Nucleus accumbens (tissue), 56 donors: ENCODE measurements around the gene PGR.

ENCODE experiments used
- DNase-seq, 56 donors: peaks; one replicate each; lab custom pipeline; 2025; lab: John Stamatoyannopoulos, UW

The PGR gene

DNA sequence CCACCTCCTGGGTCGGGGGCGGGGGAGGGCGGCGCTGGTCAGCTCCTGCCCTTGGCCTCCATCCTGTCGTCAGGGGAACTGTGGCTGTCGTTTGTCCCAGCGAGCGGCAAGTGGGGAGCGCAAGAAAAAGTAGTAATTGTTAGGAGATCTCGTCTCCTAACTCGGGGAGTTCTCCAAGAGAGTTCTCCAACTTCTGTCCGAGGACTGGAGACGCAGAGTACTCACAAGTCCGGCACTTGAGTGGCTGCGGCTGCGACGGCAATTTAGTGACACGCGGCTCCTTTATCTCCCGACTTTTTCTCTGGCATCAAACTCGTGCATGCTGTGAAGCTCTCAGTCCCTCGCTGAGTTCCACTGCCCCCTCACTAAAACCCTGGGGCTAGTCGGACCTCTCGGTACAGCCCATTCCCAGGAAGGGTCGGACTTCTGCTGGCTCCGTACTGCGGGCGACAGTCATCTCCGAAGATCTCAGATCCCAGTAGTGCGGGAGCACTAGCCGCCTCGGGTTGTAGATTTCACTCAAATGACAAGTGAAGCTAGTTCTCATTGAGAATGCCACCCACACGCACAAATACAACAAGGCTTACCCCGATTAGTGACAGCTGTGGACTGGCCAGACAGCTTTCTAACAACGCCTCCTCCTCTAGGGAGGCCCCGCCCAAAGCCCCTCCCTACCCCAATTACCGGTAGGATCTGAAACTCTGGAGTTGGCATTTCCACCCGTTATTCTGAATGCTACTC is at the start of gene PGR:
TSS of gene PGR (minus strand) at position 611 of the 741 bp plus-strand sequence. CDS start 743 bp downstream, outside the sequence.
- no peak for DNase-seq

DNA sequence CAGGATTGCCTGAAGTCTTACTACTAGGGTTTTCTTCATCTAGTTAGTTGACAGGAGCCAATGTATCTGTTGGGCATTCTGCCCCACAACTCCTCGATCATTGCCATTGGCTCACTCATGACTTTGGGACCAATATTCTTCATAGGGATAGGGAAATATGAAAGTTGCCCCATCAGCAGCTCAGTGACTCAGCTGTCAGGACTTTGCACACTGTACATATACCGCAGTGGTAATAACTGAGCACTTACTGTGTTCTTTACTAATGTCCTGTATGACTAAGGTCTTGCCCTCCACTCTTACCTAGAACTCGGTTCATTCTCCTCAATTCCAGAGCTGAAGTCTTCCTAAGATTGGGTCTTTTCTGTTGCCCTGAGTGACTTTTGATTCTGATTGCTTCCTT is 46.8 kb upstream of the PGR start:
- no peak for DNase-seq

DNA sequence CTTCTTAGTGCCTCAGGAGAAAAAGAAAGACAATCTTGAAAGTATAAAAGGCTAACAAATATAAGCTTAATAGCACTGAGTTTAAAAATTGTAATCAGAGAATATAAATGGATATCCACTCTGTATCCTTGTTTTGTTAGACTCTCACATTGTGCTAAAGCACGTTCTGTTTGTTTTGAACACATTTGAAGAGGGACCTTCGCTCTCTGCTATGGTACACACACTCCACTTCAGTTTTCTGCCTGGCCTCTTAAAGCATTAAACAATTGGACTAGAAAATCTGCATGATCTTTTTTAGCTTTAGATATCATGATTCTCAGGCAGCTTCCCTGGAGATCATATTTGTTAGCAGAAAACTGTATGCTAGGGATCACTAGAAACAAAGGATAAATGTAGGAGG is 40.3 kb upstream of the PGR start:
- DNase-seq, result no peak

DNA sequence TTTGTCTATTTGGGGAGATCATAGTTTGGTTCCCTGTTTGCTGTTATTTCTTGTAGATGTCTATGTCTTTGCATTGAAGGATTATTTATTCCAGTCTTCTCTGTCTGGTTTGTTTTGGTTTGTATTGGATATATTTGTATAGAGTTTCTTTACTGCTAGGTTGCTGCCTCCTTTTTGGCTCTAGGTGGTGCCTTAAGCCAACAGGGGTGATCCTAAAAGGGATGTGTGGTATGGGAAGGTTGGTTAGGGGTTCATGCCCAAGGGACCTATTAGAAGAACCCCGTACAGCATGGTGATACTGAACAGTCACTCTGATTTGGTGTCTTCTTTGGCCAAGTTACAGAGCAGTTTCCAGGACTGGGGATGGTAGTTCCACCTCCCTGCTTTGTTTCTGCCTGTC is 36.4 kb upstream of the PGR start:
- DNase-seq, result no peak

DNA sequence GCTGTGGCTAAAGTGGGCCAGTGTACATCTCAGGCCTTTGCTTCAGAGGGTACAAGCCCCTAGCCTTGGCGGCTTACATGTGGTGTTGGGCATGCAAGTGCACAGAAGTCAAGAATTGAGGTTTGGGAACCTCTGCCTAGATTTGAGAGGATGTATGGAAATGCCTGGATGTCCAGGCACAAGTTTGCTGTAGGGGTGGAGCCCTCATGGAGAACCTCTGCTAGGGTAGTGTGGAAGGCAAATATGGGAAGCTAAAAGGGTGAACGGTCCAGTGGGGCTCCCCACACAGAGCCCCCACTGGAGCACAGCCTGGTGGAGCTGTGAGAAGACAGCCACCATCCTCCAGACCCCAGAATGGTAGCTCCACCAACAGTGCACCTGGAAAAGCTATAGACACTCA is 28.5 kb upstream of the PGR start:
- DNase-seq, result no peak

DNA sequence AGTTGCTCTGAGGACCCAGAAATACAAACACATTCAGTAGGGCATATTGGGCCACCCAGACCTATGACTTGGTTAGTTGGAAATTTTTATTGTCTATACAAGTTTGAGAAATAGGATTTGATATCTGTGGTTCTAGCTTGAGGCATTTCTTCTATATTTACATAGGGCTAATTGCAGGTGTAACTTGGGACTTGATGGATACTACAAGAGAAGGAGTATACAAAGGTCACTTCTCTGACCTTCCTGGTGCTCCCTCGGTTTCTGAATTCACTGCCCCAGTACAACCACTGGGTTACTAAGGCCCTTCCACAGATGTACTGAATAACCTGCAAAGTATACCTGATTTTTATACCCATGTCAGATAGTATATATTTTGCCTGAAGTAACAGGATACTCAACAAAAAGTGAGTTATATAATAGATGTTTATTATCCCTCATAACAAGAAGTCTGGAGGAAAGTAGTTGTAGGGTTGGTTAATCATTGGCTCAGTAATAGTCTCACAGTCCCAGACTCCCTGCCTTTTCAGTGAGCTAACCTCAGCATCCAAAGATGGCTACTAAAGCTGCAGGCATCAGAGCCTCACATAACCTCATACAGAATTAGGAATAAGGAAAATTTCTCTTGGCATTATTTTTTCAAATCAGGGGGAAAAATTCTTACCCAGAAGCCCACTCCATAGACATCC is 8.8 kb upstream of the PGR start:
- DNase-seq, result no peak

DNA sequence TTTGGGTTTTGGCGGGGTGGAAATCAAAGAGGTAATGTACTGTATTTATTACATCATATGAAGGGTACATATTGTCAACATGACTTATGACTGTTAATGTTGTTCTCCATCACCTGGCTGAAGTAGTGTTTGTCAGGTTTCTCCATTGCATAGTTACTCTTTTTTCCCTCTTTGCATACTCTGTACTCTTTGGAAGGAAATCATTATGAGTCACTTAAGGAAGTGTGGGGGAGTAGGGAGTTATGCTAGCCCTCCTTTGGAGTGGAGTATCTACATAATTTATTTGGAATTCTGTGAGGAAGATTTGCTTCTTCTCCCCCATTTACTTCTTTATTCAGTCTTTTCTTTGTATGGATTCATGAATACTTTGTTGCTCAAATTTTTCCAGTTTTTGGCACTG is 3.6 kb upstream of the PGR start:
- DNase-seq, result no peak

DNA sequence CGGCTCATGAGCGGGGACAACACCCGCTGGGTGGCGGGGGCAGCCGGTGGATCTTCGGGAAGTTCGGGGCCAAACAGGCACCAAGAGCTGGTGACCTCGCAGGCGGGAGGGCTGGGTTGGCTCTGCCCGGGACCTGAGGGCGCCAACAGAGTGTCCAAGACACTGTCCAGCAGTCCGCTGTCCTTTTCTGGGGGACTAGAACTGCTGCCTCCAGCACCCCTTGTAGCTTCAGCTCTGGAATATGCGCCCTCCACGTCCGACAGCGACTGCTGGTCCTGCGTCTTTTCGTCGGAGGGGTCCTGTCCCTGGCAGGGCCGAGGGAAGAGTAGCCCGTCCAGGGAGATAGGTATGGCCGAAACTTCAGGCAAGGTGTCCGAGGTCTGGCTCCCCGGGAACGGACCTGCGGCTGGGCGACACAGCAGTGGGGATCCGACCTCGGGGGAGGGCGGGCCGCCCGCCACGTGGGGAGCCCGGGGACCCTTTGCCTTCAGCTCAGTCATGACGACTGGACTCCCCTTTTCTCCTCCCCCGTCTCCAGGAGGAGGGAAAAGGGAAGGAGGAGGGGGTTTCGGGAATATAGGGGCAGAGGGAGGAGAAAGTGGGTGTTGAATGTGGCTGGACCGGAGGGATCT is 926 bp downstream of the PGR start:
- no peak for DNase-seq

DNA sequence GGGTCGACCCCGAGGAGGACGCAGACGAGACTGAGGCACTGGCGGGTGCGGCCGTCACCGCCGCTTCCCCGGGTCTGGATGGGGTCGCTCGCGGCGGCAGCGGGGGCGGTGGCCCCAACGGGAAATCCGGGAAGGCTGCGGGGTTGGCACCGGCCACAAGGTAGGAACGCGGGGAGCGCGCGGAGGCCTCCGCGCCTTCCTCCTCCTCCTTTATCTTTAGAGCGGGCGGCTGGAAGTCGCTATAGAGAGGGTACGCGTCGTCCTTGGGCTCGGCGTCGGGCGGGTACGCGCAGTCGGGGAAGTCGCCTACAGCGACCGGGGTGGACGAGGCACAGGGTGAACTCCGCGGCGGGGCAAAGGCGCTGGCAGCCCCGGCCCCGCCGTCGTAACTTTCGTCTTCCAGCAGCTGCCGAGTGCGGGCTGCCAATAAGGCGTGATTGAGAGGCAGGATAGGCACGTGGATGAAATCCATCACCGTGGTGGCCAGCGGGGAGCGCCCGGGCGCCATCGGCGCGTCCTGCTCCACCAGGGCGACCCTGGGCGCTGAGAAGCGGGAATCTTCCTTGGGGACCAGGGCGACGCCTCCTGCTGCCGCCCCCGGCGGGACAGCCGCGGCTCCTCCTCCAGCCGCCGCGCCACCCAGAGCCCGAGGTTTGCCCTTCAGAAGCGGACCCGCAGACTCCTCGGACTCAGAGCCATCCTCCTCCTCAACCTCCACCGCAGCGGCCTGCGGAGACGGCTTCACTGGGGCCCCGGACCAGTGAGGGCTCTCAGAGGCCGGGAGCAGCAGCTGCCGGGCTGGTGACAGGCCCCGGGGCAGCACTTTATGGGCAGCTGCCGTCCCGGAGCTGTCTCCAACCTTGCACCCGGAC is 1.7 kb downstream of the PGR start:
- no peak for DNase-seq

DNA sequence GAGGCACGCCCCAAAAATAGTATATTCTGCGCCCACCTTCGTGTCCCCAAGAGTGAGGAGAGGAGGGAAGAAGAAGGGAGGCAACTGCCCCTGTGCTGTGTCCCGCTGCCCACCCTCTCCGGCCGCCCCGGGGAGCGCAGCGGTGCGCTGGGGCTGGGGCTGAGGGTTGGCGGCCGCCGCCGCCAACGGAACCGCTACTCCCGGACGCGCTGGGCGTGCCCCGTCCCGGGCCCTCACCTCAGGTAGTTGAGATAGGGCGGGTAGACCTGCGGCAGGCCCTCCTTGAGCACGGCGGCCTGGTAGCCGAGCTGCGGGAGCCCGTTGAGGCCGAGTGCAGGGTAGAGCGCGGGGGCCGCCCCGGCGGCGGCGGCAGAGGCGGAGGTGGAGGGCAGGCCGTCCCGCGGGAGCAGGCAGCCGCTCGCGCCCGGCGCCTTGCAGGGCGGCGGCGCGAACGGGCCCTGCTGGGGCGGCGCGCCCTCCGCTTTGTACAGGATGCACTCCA is 2.4 kb downstream of the PGR start:
- DNase-seq, result no peak

DNA sequence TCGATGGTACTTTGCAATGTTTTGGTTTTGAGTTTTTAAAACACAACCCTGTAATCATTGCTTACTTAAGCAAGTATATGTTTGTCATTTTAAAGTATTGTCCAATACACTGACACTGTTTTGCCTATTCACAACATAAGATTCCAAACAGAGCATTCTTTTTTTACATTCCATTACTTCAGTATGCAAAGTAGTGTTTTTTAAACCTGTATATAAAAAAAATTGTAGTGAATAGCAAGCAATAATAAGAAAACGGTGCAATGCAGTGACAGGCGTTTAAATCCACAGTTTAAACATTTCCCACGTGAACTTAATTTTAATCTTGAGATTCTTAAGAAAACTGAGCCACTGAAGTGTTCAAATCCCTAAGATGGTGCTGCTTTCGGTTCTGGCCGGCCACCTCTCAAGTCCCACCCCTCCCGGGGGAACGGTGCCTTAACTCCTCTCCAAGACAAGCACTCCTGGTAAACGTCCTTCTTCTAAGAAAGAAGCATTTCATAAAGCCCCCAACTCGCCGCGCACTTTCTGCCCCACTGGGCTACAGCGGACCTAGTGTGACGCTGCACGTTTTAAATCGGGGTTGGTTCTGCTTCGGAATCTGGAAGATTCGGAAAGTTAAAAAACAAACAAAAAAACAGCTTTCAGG is 2.9 kb downstream of the PGR start:
- no peak for DNase-seq

DNA sequence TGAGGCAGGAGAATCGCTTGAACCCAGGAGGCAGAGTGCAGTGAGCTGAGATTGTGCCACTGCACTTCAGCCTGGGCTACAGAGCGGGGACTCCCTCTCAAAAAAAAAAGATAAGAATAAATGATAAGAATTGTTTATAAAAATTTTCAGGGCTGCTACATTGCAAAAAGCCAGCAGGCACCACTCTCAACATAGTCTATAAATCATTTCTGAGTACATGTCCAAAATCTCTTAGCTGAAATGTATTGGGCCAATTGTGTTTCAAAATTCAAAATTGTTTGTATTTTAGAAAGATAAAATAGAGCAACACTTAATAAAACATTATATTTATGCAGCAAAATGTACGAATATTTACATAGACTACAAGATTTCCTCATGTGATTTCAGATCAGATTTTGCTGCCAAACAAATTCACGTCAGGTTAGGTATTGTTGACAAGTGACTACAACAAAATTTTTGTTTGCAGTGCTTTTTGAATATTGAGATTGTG is 13.9 kb downstream of the PGR start:
- no peak for DNase-seq

DNA sequence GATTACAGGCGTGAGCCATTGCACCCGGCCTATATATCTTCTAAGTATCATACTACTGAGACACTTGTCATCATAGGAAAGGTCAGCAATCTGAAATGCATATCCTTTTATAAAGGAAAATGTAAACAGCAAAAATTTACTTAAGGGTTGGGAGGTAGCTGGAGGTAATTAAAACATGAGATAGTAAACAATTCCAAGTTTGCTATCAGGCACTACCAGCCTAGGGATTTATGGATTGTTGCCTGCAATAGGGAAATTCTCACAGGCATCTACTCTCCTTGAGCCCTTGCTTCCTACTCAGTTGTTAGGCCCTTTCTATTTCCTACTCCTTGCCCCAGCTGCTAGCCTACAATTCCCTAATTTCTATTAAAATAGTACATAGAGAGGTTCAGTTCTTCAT is 16.1 kb downstream of the PGR start:
- DNase-seq, result no peak

DNA sequence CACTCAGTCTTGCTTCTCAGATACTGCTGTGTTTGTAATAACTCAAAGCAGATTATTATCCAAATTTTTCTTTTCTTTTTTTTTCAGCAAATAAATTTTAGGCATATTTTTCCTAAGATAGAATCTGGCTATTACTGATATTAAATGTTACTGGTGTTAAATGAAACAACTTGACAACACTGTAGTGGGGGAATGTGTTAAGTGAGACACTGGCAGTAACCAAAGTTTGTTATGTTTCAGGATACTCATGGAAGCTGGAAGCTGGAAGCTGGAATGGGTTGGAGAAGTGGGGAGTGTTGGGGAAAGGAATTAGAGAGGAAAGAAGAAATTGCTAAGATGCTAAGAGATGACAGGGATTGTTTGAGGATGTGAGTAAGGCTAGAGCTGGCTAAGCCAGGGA is 24.9 kb downstream of the PGR start:
- DNase-seq, result no peak

DNA sequence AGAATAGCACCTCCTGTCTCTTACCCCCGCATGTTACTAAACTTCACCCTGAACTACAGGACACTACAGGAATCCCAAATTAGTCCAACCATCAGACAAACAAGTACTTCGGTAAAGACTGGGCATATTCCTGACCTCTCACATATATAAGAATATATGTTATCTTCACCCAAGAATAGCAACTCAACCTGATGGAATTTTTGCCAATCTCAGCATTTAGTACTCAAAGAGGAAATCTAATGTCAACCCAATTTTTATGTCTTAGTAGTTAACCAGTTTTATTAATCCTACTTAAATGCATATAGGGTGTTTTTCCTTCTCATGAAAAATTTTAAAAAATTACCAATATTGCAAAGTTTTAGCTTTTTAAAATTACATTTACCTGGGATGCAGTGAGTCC is 26.2 kb downstream of the PGR start:
- no peak for DNase-seq

DNA sequence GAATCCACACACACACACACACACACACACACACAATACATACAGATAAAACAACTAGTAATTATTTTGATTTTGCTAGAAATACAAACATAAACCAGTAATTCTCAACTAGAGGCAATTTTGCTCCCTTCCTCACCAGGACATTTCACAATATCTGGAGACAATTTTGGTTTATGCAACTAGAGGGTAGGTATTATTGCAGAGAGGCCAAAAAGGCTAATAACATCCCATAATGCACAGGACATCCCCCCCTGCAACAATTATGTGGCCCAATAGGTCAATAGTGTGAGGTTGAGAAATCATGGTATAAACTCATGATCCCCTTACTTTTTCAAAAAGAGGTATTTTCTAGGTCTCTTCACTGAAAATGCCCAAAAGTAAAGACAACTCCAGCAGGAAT is 29.0 kb downstream of the PGR start:
- DNase-seq, result no peak

DNA sequence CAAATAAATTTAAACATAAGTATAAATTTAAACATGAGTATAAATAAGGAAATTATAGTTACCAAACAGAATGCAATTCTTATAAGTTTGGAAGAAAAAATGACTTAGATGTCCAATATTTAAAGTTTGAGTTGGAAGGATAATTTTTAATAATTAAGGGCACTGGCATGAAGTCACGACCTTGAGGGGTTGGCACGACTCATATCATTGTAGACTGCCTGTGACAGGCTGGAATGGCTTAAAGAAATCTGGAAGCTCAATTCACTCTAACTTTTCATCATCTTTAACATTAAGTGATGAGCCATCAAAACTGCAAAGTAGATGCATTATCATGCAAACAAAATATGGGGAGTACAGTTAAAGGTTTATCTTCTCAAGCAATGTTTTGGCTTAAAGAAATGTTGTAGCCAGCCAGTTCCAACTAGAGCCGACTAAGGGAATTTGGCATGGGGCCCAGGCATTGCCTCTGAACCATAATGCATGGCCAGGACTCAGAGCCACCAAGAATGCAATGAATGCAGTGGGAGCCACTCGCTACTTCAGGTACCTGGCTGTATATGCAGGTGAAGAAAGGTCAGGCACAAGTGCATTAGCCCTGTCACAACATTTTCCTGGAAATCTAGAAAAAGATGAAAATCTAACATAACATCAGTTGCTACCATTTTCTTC is 33.4 kb downstream of the PGR start:
- DNase-seq, result no peak

DNA sequence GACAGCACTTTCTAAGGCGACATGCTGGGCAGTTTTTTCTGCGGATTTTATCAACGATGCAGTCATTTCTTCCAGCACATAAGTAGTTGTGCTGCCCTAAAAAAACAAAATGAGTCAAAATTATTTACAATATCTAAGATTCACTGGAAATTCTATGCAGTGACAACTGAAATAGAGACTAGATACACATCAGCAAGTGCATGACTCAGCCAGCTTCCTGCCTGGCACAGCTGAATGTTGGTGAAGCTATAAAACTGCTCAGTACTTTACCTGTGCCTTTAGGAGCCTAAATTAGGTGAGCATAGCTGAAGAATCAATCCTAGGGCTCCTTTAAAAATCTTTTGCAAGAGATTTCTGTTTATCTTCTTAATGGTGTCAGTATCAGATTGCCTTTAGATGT is 37.8 kb downstream of the PGR start:
- peak in 1 of 56 donors; percentile 2 for DNase-seq

DNA sequence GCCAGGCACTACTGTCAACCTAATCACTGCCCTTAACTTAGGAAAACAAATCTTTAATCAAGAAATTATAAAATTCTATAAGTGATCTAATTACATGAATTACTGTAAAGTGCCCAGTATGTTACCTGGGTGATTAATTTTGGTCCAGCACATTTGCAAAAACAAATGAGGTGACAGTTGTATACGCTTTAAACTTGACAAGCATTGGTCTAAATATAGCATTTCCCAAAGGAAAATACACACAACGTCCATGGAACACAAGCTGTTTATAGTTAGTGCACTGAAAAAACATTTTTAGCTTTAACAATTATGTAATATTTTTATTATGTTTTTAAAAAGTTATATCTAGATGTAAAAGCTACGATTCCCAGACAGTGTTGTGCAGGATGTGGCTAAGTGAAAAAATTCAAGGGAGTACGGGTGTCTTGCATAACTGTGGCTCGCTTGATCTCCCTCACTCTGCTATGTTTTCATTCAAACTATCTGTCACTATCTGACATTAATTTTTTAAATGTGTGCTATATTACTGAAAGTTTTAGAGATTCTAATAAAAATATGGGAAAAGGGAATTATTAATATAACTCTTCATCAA is 38.8 kb downstream of the PGR start:
- no peak for DNase-seq
